Natural killer cell (primary cell): ENCODE results near the gene SKI. TPM values are rescaled to one million over a fixed set of nuclear protein-coding genes. Genes with fewer than 3 reads are reported as not detected.

Experiments used
- ATAC-seq, 3 donors: fragments of 150-1000 bp in 2 of 3; fragments of 200-7000 bp in 1 of 3; cut with Tn5 transposase; 1 replicate in 1 of 3; 2 replicates in 2 of 3; pipeline ENCODE4 v1.10.0; 2021; ENCODE audit warnings: mild to moderate bottlenecking in 2 of 3, moderate library complexity in 2 of 3
- DNase-seq, 2 donors: peaks; one replicate each; pipeline versions ENCODE4 v3.0.0 to v3.0.0-alpha.2; 2013 to 2021; ENCODE audit warnings: mixed read lengths in 1 of 2
- H3K27ac ChIP-seq: one replicate; pipeline ENCODE4 v1.5.1; 2013; ENCODE audit warnings: mild to moderate bottlenecking, low read length
- H3K27me3 ChIP-seq: one replicate; pipeline ENCODE4 v1.6.1; 2013; ENCODE audit warnings: low read length; ENCODE audit not compliant: control insufficient read depth, insufficient read depth
- H3K36me3 ChIP-seq: one replicate; pipeline ENCODE4 v1.6.1; 2013; ENCODE audit warnings: low read length; ENCODE audit not compliant: control insufficient read depth, insufficient read depth
- H3K4me1 ChIP-seq: one replicate; pipeline ENCODE4 v1.6.1; 2013; ENCODE audit warnings: low read length; ENCODE audit not compliant: control insufficient read depth, insufficient read depth
- H3K4me3 ChIP-seq: one replicate; pipeline ENCODE4 v1.5.1; 2013; ENCODE audit warnings: low read length
- H3K9me3 ChIP-seq: one replicate; pipeline ENCODE4 v1.6.1; 2013; ENCODE audit warnings: low read length; ENCODE audit not compliant: control insufficient read depth, insufficient read depth
- H3K27ac Mint-ChIP-seq, 2 donors: one replicate each; pipeline ENCODE4 v1.8.0; 2022; ENCODE audit warnings: mild to moderate bottlenecking in 2 of 2, mixed read lengths in 2 of 2, moderate library complexity in 1 of 2
- H3K27me3 Mint-ChIP-seq, 2 donors: one replicate each; pipeline ENCODE4 v1.8.0; 2022; ENCODE audit warnings: low read depth in 2 of 2, mixed read lengths in 2 of 2
- H3K36me3 Mint-ChIP-seq: one replicate; pipeline ENCODE4 v1.8.0; 2022; ENCODE audit warnings: mixed read lengths
- H3K4me1 Mint-ChIP-seq, 2 donors: one replicate each; pipeline ENCODE4 v1.8.0; 2022; ENCODE audit warnings: mixed read lengths in 2 of 2
- H3K4me3 Mint-ChIP-seq: one replicate; pipeline ENCODE4 v1.8.0; 2022; ENCODE audit warnings: mild to moderate bottlenecking, moderate library complexity, mixed read lengths
- H3K9me3 Mint-ChIP-seq, 2 donors: one replicate each; pipeline ENCODE4 v1.8.0; 2022; ENCODE audit warnings: mixed read lengths in 2 of 2
- CTCF ChIP-seq: fragments of 200-600 bp; IDR thresholded peaks from one replicate; pipeline ENCODE4 v1.8.0; 2022; ENCODE audit warnings: antibody characterized with exemption
- WGBS: methylation state at CpG from one replicate; pipeline ENCODE4 v1.1.7; 2013; ENCODE audit warnings: missing lambda C conversion rate; ENCODE audit not compliant: insufficient coverage; 5-methylcytosine and 5-hydroxymethylcytosine counted together
- intact Hi-C: fragments of 100-400 bp; cut with micrococcal nuclease; formaldehyde crosslinking; loops from one replicate; pipeline ENCODE4 v1.14.2; 2022
- total RNA-seq, 4 donors: library from RNA; stranded (reverse); fragments of 120-200 nt in 1 of 4; gene quantifications; one replicate each; pipeline versions ENCODE4 v1.2.3 to v1.2.4, GENCODE V29; 2013 to 2022

The SKI gene
- total RNA-seq, 3 donors from 2014 or later (not counting 1 experiment from before 2014, with no cell fraction given), result 96.9 to 145 (median 140) TPM

GRCh38 chr1:2283991-2284895 is 56.1 kb downstream of the SKI start:
- TF ChIP-seq CTCF, result no peak
- DNase-seq (no peak), ATAC-seq (peak in 1 of 3 donors; percentile 13)
- no peaks in the 10 kb centered on the region for H3K36me3 ChIP-seq
- 94% methylated on average over 27 of the region's 27 CpGs for WGBS
- Mint-ChIP-seq H3K4me3 (no peak overlapping the region), H3K36me3 (no peaks in the 10 kb centered on the region), H3K27ac (no peak overlapping the region), H3K27me3 (no peaks in the 10 kb centered on the region), H3K9me3 (no peaks in the 10 kb centered on the region), H3K4me1 (peaks cover 9 to 21% of the 10 kb centered on the region in 2 donors)
- H3K27ac ChIP-seq, result no peak overlapping the region
- no peaks in the 10 kb centered on the region for H3K9me3 ChIP-seq
- H3K27me3 ChIP-seq, result no peaks in the 10 kb centered on the region
- peaks cover 23% of the 10 kb centered on the region for H3K4me1 ChIP-seq
- intact Hi-C loops, result no loop called here
- no peak overlapping the region for H3K4me3 ChIP-seq

GRCh38 chr1:2284932-2285331 is 56.8 kb downstream of the SKI start:
- intact Hi-C loops, result no loop called here
- no peak overlapping the region for H3K27ac ChIP-seq
- H3K27me3 Mint-ChIP-seq, result no peaks in the 10 kb centered on the region
- 96% methylated on average over 9 of the region's 9 CpGs for WGBS
- no peaks in the 10 kb centered on the region for H3K9me3 ChIP-seq
- H3K4me1 Mint-ChIP-seq, result peaks cover 14 to 22% of the 10 kb centered on the region in 2 donors
- no peaks in the 10 kb centered on the region for H3K9me3 Mint-ChIP-seq
- no peaks in the 10 kb centered on the region for H3K36me3 ChIP-seq
- no peak overlapping the region for H3K4me3 Mint-ChIP-seq
- TF ChIP-seq CTCF, result no peak
- peaks cover 23% of the 10 kb centered on the region for H3K4me1 ChIP-seq
- H3K4me3 ChIP-seq, result no peak overlapping the region
- ATAC-seq (no peak), DNase-seq (no peak)
- no peak overlapping the region for H3K27ac Mint-ChIP-seq
- H3K27me3 ChIP-seq, result no peaks in the 10 kb centered on the region
- H3K36me3 Mint-ChIP-seq, result no peaks in the 10 kb centered on the region

GRCh38 chr1:2286923-2287322 is 58.8 kb downstream of the SKI start:
- H3K4me1 ChIP-seq, result peaks cover 43% of the 10 kb centered on the region
- Mint-ChIP-seq H3K27me3 (no peaks in the 10 kb centered on the region), H3K27ac (peak overlapping the region in 1 of 2 donors; percentile 38), H3K9me3 (no peaks in the 10 kb centered on the region), H3K4me3 (no peak overlapping the region), H3K4me1 (peaks cover 34 to 41% of the 10 kb centered on the region in 2 donors), H3K36me3 (no peaks in the 10 kb centered on the region)
- H3K27ac ChIP-seq, result no peak overlapping the region
- no peak overlapping the region for H3K4me3 ChIP-seq
- ATAC-seq (no peak), DNase-seq (no peak)
- no peaks in the 10 kb centered on the region for H3K9me3 ChIP-seq
- no peaks in the 10 kb centered on the region for H3K36me3 ChIP-seq
- TF ChIP-seq CTCF, result no peak
- 98% methylated on average over 15 of the region's 15 CpGs for WGBS
- H3K27me3 ChIP-seq, result no peaks in the 10 kb centered on the region
- intact Hi-C loops, result no loop called here
